Neuronal stem cell (in vitro differentiated cells): ENCODE data around the gene OR51B4.
"Not testable (repeated sequence)": the region's sequence is repeated elsewhere in the genome, so short reads cannot be mapped to it uniquely, and the experiment has no call there.

ENCODE experiments used
- DNase-seq: peaks from one replicate; pipeline ENCODE4 v3.0.0-alpha.2; 2013; ENCODE audit warnings: low spot score
- H2AFZ ChIP-seq: one replicate; pipeline ENCODE4 v1.6.1; 2013; ENCODE audit warnings: mild to moderate bottlenecking, low read length, inconsistent platforms
- H2AK5ac ChIP-seq: 2 replicates; pipeline ENCODE4 v1.6.1; 2013; ENCODE audit warnings: low read depth, mild to moderate bottlenecking, inconsistent platforms, low read length, moderate library complexity, mixed read lengths
- H2BK120ac ChIP-seq: 2 replicates; pipeline ENCODE4 v1.6.1; 2013; ENCODE audit warnings: low read depth, mild to moderate bottlenecking, inconsistent platforms, low read length, moderate library complexity, mixed read lengths
- H2BK12ac ChIP-seq: one replicate; pipeline ENCODE4 v1.6.1; 2013; ENCODE audit warnings: low read length, inconsistent platforms
- H2BK15ac ChIP-seq: 2 replicates; pipeline ENCODE4 v1.6.1; 2013; ENCODE audit warnings: mild to moderate bottlenecking, low read length, inconsistent platforms, mixed read lengths
- H2BK5ac ChIP-seq: one replicate; pipeline ENCODE4 v1.6.1; 2013; ENCODE audit warnings: inconsistent platforms, mild to moderate bottlenecking, low read length, moderate library complexity
- H3K14ac ChIP-seq: one replicate; pipeline ENCODE4 v1.6.1; 2013; ENCODE audit warnings: low read length, inconsistent platforms
- H3K18ac ChIP-seq: 2 replicates; pipeline ENCODE4 v1.6.1; 2013; ENCODE audit warnings: low read length, inconsistent platforms
- H3K23ac ChIP-seq: 2 replicates; pipeline ENCODE4 v1.6.1; 2013; ENCODE audit warnings: low read depth, mild to moderate bottlenecking, mixed read lengths, low read length, inconsistent platforms; ENCODE audit not compliant: poor library complexity
- H3K27ac ChIP-seq: replicated peaks from 3 replicates; pipeline ENCODE4 v1.5.1; 2013; ENCODE audit warnings: low read length, inconsistent platforms
- H3K27me3 ChIP-seq, 3 experiments: 2 replicates each; pipeline ENCODE4 v1.6.1; 2013; ENCODE audit warnings: low read length in 3 of 3, mild to moderate bottlenecking in 2 of 3, inconsistent platforms in 1 of 3, low read depth in 1 of 3, mixed read lengths in 1 of 3, moderate library complexity in 1 of 3; ENCODE audit not compliant: control insufficient read depth in 3 of 3, insufficient read depth in 3 of 3
- H3K36me3 ChIP-seq, 2 donors: replicated peaks in 1 of 2; 2 replicates each; pipeline ENCODE4 v1.6.1; 2013; ENCODE audit warnings: low read length in 2 of 2; ENCODE audit not compliant: control insufficient read depth in 2 of 2, insufficient read depth in 2 of 2
- H3K4ac ChIP-seq: 2 replicates; pipeline ENCODE4 v1.6.1; 2013; ENCODE audit warnings: inconsistent platforms, mild to moderate bottlenecking, low read length, moderate library complexity
- H3K4me1 ChIP-seq, 2 donors: 1 replicate in 1 of 2; 2 replicates in 1 of 2; pipeline ENCODE4 v1.6.1; 2013; ENCODE audit warnings: low read length in 2 of 2, low read depth in 1 of 2; ENCODE audit not compliant: control insufficient read depth in 2 of 2, insufficient read depth in 1 of 2
- H3K4me2 ChIP-seq: one replicate; pipeline ENCODE4 v1.6.1; 2013; ENCODE audit warnings: mild to moderate bottlenecking, low read length, inconsistent platforms; ENCODE audit not compliant: insufficient read depth, poor library complexity, severe bottlenecking
- H3K4me3 ChIP-seq, 2 donors: 2 replicates each; pipeline ENCODE4 v1.5.1; 2013; ENCODE audit warnings: low read length in 2 of 2, mild to moderate bottlenecking in 2 of 2, inconsistent platforms in 1 of 2, moderate library complexity in 1 of 2
- H3K79me1 ChIP-seq: one replicate; pipeline ENCODE4 v1.6.1; 2013; ENCODE audit warnings: low read depth, mild to moderate bottlenecking, inconsistent platforms, low read length, moderate library complexity
- H3K9ac ChIP-seq: one replicate; pipeline ENCODE4 v1.6.1; 2013; ENCODE audit warnings: mild to moderate bottlenecking, low read depth, low read length, inconsistent platforms; ENCODE audit not compliant: poor library complexity
- H3K9me3 ChIP-seq, 2 donors: replicated peaks in 1 of 2; 2 replicates each; pipeline versions ENCODE3 to v1.6.1; 2013; ENCODE audit warnings: low read length in 2 of 2, mild to moderate bottlenecking in 2 of 2, inconsistent platforms in 1 of 2, low read depth in 1 of 2, mixed read lengths in 1 of 2, moderate library complexity in 1 of 2; ENCODE audit not compliant: control insufficient read depth in 2 of 2, insufficient read depth in 1 of 2
- H4K8ac ChIP-seq: one replicate; pipeline ENCODE4 v1.6.1; 2013; ENCODE audit warnings: low read depth, mild to moderate bottlenecking, inconsistent platforms, low read length, moderate library complexity
- H4K91ac ChIP-seq: one replicate; pipeline ENCODE4 v1.6.1; 2013; ENCODE audit warnings: low read length, low read depth, mild to moderate bottlenecking, inconsistent platforms; ENCODE audit not compliant: poor library complexity
- WGBS, 2 donors: extraction: QIAGEN DNeasy Blood & Tissue Kit; methylation state at CpG; one replicate each; pipeline ENCODE4 v1.1.7; 2013; ENCODE audit warnings: missing lambda C conversion rate in 2 of 2, mixed read lengths in 1 of 2; ENCODE audit not compliant: insufficient read length in 2 of 2, insufficient replicate concordance in 1 of 2; ENCODE audit errors: extremely low coverage in 2 of 2; 5-methylcytosine and 5-hydroxymethylcytosine counted together

OR51B4 gene

DNA sequence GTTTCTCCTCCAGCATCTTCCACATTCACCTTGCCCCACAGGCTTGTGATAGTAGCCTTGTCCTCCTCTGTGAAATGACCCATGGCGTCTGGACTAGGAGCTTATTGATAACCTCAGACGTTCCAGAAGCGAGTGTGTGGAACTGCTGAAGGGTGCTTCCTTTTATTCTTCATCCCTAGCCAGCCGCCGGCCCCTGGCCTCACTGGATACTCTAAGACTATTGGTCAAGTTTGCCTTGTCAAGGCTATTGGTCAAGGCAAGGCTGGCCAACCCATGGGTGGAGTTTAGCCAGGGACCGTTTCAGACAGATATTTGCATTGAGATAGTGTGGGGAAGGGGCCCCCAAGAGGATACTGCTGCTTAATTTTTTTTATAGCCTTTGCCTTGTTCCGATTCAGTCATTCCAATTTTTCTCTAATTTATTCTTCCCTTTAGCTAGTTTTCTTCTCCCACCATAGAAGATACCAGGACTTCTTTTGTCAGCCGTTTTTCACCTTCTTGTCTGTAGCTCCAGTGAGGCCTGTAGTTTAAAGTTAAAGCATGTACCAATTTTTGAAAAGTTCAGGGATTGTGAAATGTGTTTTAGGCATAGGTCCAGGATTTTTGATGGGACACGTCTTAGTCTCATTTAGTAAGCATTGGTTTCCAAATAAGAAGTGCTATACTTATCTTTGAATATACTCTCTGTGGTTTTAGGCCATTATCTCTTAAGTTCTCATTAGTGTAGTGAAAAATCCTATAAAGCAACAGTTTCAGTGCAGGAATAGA is 46.9 kb downstream of the OR51B4 start, which contains the start of gene HBG2:
Gene HBG2, minus strand, starts transcription at position 136 of the 768 bp plus-strand sequence. Its CDS starts 53 bp downstream, at position 83.
- not testable (repeated sequence) for H2BK12ac ChIP-seq, H2BK15ac ChIP-seq, H2BK5ac ChIP-seq, H2AK5ac ChIP-seq, H3K23ac ChIP-seq, H3K18ac ChIP-seq, DNase-seq, H3K4me3 ChIP-seq, H3K79me1 ChIP-seq, H3K9me3 ChIP-seq, H2BK120ac ChIP-seq, H3K4me2 ChIP-seq, H3K4me1 ChIP-seq, H4K91ac ChIP-seq, H4K8ac ChIP-seq, H3K27ac ChIP-seq, H3K4ac ChIP-seq, H3K36me3 ChIP-seq, H3K14ac ChIP-seq, H3K27me3 ChIP-seq, H2AFZ ChIP-seq, H3K9ac ChIP-seq
- no CpG with 5 or more reads among the region's 9 CpGs for WGBS, 2 donors

DNA sequence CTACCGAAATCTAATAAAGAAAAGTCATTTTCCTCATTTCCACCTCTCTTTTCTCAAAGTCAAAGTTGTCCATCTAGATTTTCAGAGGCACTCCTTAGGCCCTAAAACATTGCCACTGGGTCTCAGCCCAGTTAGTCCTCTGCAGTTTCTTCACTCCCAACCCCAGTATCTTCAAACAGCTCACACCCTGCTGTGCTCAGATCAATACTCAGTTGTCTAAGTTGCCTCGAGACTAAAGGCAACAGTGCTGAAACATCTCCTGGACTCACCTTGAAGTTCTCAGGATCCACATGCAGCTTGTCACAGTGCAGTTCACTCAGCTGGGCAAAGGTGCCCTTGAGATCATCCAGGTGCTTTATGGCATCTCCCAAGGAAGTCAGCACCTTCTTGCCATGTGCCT is 47.7 kb downstream of the OR51B4 start:
- not testable (repeated sequence) for H3K36me3 ChIP-seq, H2AFZ ChIP-seq, H2BK12ac ChIP-seq, H2BK5ac ChIP-seq, H3K4me3 ChIP-seq, H3K79me1 ChIP-seq, DNase-seq, H3K14ac ChIP-seq, H4K91ac ChIP-seq, H2BK120ac ChIP-seq, H3K4me1 ChIP-seq, H3K18ac ChIP-seq, H3K4ac ChIP-seq, H3K27me3 ChIP-seq, H2BK15ac ChIP-seq, H3K9ac ChIP-seq, H3K23ac ChIP-seq, H3K27ac ChIP-seq, H4K8ac ChIP-seq, H2AK5ac ChIP-seq, H3K4me2 ChIP-seq, H3K9me3 ChIP-seq
- WGBS, 2 donors: no CpG with 5 or more reads among the region's 2 CpGs

DNA sequence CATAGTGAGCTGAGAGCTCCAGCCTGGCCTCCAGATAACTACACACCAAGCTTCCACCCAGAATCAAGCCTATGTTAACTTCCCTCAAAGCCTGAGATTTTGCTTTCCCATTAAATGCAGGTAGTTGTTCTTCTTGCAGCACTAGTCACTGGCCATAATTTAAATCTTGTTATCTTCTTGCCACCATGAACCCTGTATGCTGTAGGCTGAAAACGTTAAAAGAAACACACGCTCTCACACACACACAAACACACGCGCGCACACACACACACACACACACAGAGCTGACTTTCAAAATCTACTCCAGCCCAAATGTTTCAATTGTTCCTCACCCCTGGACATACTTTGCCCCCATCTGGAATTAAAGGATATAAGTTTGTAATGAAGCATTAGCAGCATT is 48.3 kb downstream of the OR51B4 start:
- H3K4me2 ChIP-seq, H4K91ac ChIP-seq, H2BK12ac ChIP-seq, H2AFZ ChIP-seq, H3K4me1 ChIP-seq, H3K36me3 ChIP-seq, H3K4me3 ChIP-seq, H3K14ac ChIP-seq, H3K9me3 ChIP-seq, H2BK120ac ChIP-seq, H3K27me3 ChIP-seq, DNase-seq, H3K18ac ChIP-seq, H2BK15ac ChIP-seq, H4K8ac ChIP-seq, H2AK5ac ChIP-seq, H3K23ac ChIP-seq, H3K79me1 ChIP-seq, H3K27ac ChIP-seq, H3K9ac ChIP-seq, H2BK5ac ChIP-seq, H3K4ac ChIP-seq: not testable (repeated sequence)
- 96% methylated on average over 4 of the region's 5 CpGs; no CpG with 5 or more reads in 1 of the 2 donors for WGBS, 2 donors

DNA sequence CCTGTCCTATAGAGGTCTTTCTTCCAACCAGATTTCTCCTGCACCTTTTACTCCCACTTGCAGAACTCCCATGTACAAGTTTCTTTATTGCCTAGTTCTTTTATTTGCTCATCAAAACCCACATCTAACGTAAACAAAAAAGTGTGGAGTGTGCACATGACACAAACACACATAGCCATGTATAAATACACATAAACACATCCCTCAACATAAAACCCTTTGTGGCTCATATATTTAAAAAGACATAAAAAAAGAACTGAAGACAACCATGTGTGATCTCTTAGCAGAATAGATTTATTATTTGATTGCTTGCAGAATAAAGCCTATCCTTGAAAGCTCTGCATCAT is 48.9 kb downstream of the OR51B4 start:
- H2BK5ac ChIP-seq: no peak overlapping the region
- DNase-seq: no peak
- no peak overlapping the region for H3K23ac ChIP-seq
- no peak overlapping the region for H4K91ac ChIP-seq
- no peak overlapping the region for H3K4ac ChIP-seq
- H3K9ac ChIP-seq: no peak overlapping the region
- no peak overlapping the region for H4K8ac ChIP-seq
- H2BK12ac ChIP-seq: no peak overlapping the region
- H2AFZ ChIP-seq: no peak overlapping the region
- no peaks in the 10 kb centered on the region for H3K9me3 ChIP-seq
- H3K14ac ChIP-seq: no peak overlapping the region
- no peak overlapping the region for H2BK120ac ChIP-seq
- no peaks in the 10 kb centered on the region for H3K4me1 ChIP-seq
- no peaks in the 10 kb centered on the region for H3K36me3 ChIP-seq
- no peak overlapping the region for H3K4me2 ChIP-seq
- H2BK15ac ChIP-seq: no peak overlapping the region
- no peaks in the 10 kb centered on the region for H3K27me3 ChIP-seq
- no peak overlapping the region for H2AK5ac ChIP-seq
- H3K79me1 ChIP-seq: no peaks in the 10 kb centered on the region
- WGBS, 2 donors: no CpG with 5 or more reads among the region's 1 CpG
- H3K27ac ChIP-seq: no peak overlapping the region
- H3K4me3 ChIP-seq: no peak overlapping the region
- H3K18ac ChIP-seq: no peak overlapping the region
